Measurements from ENCODE around the gene SH3GL2. TPM values are rescaled to one million over a fixed set of nuclear protein-coding genes. Genes with fewer than 3 reads are reported as not detected.

SH3GL2 gene
- under 1 TPM in 1 of 4 donors, not detected in 3; 0.17 TPM for total RNA-seq

DNA sequence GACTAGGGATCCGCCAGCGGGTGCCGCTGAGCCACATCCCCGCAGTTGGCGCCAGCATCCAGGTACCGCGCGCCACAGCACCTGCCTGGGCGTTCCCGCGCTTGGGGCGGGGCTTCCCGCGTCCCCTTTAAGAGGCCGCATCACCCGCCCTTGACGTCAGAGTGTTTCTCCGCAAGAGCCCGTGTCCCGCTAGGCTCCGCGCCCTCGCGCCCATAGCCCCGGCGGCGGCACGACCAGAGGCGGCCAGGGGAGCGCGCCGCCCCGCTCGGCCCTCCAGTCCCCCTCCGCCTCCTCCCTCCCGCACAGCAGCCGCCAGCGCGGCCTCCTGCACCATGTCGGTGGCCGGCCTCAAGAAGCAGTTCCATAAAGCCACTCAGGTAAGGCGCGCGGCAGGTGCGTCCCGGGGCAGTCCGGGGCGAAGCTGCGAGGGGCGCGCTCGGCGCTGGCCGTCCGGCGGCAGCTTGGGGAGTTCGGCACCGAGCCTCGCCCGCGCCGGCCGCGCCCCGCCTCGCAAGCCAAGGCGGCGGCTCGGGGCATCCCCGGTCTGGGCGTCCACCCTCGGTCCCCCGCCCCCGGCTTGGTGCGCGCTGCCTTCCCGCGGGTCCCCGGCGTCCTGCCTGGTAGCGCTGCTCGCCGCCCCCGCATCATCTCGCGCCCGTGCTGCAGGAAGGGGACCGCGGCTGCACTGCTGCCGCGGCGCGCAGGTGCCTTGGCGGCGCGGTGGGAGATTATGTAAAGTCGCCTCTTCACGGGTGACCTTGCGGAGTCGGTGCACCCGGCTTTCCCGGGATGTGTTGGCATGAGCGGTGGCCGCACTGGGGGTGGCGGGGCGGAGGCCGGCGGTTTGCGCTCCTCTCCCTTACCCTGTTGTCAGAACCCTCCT is at the start of gene SH3GL2:
SH3GL2 (plus strand) TSS at position 156 of the 883 bp plus-strand sequence.
- TF ChIP-seq, protein P1, sequence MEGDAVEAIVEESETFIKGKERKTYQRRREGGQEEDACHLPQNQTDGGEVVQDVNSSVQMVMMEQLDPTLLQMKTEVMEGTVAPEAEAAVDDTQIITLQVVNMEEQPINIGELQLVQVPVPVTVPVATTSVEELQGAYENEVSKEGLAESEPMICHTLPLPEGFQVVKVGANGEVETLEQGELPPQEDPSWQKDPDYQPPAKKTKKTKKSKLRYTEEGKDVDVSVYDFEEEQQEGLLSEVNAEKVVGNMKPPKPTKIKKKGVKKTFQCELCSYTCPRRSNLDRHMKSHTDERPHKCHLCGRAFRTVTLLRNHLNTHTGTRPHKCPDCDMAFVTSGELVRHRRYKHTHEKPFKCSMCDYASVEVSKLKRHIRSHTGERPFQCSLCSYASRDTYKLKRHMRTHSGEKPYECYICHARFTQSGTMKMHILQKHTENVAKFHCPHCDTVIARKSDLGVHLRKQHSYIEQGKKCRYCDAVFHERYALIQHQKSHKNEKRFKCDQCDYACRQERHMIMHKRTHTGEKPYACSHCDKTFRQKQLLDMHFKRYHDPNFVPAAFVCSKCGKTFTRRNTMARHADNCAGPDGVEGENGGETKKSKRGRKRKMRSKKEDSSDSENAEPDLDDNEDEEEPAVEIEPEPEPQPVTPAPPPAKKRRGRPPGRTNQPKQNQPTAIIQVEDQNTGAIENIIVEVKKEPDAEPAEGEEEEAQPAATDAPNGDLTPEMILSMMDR (IDR thresholded peaks at IDR 0.05; ENCODE audit: low read depth), result no peak

DNA sequence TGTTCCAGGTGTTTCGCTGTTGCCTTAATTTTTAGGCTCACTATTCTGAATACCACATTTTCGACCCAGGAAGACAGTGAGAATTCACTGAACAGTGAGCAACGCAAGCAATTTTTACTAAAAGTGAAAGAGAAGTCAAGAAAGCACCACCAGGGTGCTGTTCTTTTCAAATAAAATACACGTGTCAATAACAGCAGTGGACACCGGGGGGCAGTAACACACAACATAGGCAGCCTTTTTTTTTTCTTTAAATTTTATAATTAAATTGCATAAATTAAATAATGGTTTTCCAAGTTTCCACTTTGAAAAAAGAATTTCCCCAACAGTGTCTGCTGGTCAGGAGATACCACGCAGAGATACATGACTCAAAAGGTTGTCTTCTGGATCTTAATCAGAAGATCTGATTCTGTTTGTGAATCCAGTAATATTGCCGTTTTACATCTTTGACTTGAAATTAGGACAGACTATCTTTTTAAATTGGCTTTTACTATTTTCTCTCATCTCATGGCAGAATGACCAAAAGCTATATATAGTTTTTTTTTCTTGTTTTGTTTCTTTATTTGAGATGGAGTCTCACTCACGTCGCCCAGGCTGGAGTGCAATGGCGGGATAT is 47.1 kb upstream of the SH3GL2 start:
- TF ChIP-seq, protein P1 (IDR thresholded peaks at IDR 0.05; ENCODE audit: low read depth), result no peak

DNA sequence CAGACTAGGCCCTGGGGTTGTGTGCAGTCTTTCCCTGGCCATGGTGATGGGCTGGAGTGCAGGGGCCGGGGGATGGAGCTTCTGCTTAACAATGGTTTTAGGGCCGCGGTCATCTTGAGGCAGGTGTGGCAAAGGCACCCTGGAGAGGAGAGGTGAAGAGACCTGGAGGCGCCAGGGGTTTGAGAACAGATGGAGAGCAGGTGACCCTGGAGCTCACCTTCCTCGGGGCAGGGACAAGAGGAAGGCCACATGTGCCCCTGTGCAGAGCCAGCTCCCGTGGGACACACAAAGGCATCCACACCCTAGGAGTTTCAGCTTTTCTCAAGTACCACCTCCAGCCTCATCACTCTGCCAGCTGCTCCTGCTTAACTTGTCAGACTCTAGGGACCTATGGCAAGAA is 46.4 kb upstream of the SH3GL2 start:
- TF ChIP-seq, protein P1 (IDR thresholded peaks at IDR 0.05; ENCODE audit: low read depth), result no peak

DNA sequence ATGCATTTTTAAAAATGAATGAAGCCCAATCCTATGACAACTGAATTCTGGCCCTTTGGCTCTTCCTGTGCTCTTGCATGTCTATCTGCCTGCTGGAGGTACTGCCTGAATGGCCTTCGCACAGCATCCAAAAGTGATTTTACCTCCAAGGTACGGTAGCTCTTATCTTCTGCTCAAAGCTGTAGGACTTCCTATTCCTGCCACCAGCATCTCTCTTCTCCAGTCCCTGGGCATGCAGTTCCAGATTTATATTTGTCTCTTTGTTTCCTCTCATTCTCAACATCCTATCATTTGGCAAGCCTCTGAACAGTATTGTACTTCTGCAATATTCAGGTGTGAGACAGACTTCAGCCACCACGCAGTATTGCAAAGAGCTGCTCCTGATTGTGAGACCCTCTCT is 43.7 kb upstream of the SH3GL2 start:
- TF ChIP-seq, protein P1 (IDR thresholded peaks at IDR 0.05; ENCODE audit: low read depth), result no peak

DNA sequence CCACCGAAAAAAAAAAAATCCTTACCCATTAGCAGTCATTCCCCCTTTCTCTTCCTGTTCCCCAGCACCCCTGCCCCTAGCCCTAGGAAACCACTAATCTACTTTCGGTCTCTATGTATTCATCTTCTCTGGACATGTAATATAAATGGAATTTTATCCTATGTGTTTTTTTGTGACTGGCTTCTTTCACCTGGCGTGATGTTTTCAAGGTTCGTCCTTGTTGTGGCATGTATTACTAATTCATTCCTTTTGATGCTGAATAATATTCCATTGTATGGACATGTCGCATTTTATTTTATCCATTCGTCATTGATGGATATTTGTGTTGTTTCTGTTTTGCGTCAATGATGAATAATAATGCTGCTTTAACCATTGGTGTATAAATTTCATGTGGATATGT is 42.8 kb upstream of the SH3GL2 start:
- TF ChIP-seq, protein P1 (IDR thresholded peaks at IDR 0.05; ENCODE audit: low read depth), result no peak

DNA sequence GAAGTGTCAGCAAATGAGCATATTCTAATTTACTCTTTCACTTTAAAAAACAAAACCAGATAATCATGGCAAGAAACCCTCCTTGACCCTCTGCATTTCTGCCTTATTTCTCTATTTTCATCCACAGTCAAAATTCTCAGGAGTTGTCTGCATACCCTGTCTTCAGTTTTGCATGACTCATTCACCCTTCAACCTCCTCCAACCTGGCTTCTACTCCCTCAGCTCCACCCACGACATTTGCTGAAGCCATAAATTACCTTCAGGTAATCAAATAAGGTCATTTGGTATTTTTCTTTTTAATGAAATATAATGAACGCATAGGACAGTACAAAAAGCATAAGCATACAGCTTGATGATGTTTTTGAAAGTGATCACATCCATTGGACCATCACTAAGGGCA is 27.8 kb upstream of the SH3GL2 start:
- TF ChIP-seq, protein P1 (IDR thresholded peaks at IDR 0.05; ENCODE audit: low read depth), result no peak

DNA sequence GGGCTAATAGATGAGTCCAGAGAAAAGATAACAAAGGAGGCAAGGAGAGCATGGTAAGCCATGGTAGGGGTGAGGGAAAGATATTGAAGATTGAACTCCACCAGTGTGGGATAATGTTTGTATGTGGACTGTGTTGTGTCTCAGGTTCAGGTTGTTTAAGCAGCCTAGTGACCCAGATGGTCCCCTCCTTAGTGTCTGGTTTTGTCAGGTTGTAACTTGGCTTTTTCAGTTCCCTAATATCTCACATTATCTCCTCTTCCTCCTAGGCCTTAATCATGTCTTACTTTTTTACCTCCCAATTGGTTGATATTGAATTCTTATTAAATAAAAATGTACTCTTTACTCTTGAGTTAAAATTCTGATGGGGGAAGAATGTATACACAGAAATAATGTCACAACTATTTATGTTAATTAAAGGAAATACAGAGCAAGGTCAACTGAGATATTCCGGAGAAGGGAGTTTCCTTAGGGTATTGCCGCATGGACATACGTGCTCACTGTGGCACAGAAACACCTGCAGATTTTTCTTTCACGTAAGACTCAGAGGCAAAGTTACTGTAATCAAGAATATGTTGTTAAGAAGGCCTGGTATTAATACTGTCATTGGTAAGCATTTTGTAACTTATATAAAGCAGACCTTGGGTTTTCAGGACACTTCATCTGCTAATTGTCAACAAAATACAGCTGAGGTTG is 23.4 kb upstream of the SH3GL2 start:
- TF ChIP-seq, protein P1 (IDR thresholded peaks at IDR 0.05; ENCODE audit: low read depth), result no peak

All from subcutaneous adipose tissue (tissue), 4 donors.